ENCODE results near the gene GRAP2. TPM values are rescaled to one million over a fixed set of nuclear protein-coding genes. Genes with fewer than 3 reads are reported as not detected.

GRAP2 gene
- total and polyA plus RNA-seq, 10 of the 15 experiments (the other 5 are each of a cell fraction or from before 2014, with no cell fraction given), result 3.3 to 79.1 (median 59.6) TPM

DNA sequence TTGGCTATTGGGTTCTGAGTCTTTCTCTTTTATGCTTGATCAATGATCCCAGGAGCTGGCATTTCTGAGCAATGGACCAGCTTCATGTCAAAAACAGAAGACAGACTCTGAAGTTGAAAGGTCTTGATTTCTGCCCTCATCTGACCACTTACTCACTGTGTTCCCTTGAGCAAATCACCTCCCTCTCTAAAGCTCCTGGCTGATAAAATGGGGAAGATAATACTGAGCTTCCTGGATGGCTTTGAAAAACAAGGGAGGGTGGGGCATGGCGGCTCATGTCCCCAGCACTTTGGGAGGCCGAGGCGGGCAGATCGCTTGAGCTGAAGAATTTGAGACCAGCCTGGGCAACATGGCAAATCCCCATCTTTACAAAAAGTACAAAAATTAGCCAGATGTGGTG is 100.2 kb downstream of the GRAP2 start:
- TF ChIP-seq NFYB (IDR thresholded peaks at IDR 0.05; ENCODE audit: insufficient read depth, low read depth, low read length), result no peak
- no peak for TF ChIP-seq POLR2AphosphoS2 (IDR thresholded peaks at IDR 0.05; ENCODE audit: low read depth, low read length)
- no peak for TF ChIP-seq NFXL1 (IDR thresholded peaks at IDR 0.05; ENCODE audit: borderline replicate concordance)
- no peak for TF ChIP-seq ASH2L (IDR thresholded peaks at IDR 0.05; ENCODE audit: borderline replicate concordance, low read depth)
- TF ChIP-seq, protein P1, sequence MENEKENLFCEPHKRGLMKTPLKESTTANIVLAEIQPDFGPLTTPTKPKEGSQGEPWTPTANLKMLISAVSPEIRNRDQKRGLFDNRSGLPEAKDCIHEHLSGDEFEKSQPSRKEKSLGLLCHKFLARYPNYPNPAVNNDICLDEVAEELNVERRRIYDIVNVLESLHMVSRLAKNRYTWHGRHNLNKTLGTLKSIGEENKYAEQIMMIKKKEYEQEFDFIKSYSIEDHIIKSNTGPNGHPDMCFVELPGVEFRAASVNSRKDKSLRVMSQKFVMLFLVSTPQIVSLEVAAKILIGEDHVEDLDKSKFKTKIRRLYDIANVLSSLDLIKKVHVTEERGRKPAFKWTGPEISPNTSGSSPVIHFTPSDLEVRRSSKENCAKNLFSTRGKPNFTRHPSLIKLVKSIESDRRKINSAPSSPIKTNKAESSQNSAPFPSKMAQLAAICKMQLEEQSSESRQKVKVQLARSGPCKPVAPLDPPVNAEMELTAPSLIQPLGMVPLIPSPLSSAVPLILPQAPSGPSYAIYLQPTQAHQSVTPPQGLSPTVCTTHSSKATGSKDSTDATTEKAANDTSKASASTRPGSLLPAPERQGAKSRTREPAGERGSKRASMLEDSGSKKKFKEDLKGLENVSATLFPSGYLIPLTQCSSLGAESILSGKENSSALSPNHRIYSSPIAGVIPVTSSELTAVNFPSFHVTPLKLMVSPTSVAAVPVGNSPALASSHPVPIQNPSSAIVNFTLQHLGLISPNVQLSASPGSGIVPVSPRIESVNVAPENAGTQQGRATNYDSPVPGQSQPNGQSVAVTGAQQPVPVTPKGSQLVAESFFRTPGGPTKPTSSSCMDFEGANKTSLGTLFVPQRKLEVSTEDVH (IDR thresholded peaks at IDR 0.05; ENCODE audit: low read depth, partially characterized antibody), result no peak
- no peak for TF ChIP-seq NR2C2 (IDR thresholded peaks at IDR 0.05; ENCODE audit: borderline replicate concordance, control insufficient read depth, insufficient read length, low read depth)
- TF ChIP-seq HDGF (IDR thresholded peaks at IDR 0.05), result no peak
- TF ChIP-seq SMARCA5 (IDR thresholded peaks at IDR 0.05), result no peak
- TF ChIP-seq CBX5 (IDR thresholded peaks at IDR 0.05; ENCODE audit: low read depth), result no peak
- no peak for TF ChIP-seq SREBF1 (IDR thresholded peaks at IDR 0.05; ENCODE audit: low read length)
- TF ChIP-seq TAF1 (IDR thresholded peaks at IDR 0.05; ENCODE audit: borderline replicate concordance, low read depth, low read length), result no peak
- no peak for TF ChIP-seq BACH1 (IDR thresholded peaks at IDR 0.05; ENCODE audit: borderline replicate concordance)
- TF ChIP-seq SMC3 (IDR thresholded peaks at IDR 0.05; ENCODE audit: borderline replicate concordance, low read length), result no peak
- no peak for TF ChIP-seq POU2F2 (IDR thresholded peaks at IDR 0.05; ENCODE audit: borderline replicate concordance, low read depth, low read length)
- TF ChIP-seq EP300 (IDR thresholded peaks at IDR 0.05; ENCODE audit: borderline replicate concordance in 1 of 2, control insufficient read depth in 1 of 2, low read depth in 2 of 2, low read length in 2 of 2), result no peak
- no peak for TF ChIP-seq ZZZ3 (IDR thresholded peaks at IDR 0.05; ENCODE audit: control insufficient read depth, insufficient read length, low read depth)
- TF ChIP-seq, protein P2, sequence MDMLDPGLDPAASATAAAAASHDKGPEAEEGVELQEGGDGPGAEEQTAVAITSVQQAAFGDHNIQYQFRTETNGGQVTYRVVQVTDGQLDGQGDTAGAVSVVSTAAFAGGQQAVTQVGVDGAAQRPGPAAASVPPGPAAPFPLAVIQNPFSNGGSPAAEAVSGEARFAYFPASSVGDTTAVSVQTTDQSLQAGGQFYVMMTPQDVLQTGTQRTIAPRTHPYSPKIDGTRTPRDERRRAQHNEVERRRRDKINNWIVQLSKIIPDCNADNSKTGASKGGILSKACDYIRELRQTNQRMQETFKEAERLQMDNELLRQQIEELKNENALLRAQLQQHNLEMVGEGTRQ (IDR thresholded peaks at IDR 0.05; ENCODE audit: borderline replicate concordance, low read depth, low read length), result no peak
- no peak for TF ChIP-seq CEBPB (IDR thresholded peaks at IDR 0.05; ENCODE audit: borderline replicate concordance in 1 of 2, low read depth in 2 of 2, low read length in 2 of 2)
- Histone ChIP-seq H2AFZ (ENCODE audit: control insufficient read depth, low read depth, low read length) (no peak overlapping the region), H3K27me3 (replicated peaks in 1 of 2; ENCODE audit: control insufficient read depth in 2 of 2, insufficient read depth in 2 of 2, low read length in 1 of 2) (peaks cover 2 to 9% of the 10 kb centered on the region in 2 experiments; a peak in 3 of 4 replicates), H3K4me1 (ENCODE audit: control insufficient read depth, insufficient read depth, low read length) (no peaks in the 10 kb centered on the region), H4K20me1 (ENCODE audit: control insufficient read depth, insufficient read depth) (no peaks in the 10 kb centered on the region), H3K4me3 (no peak overlapping the region), H3K4me2 (ENCODE audit: control insufficient read depth, insufficient read depth) (no peak overlapping the region), H3K9me3 (replicated peaks; ENCODE audit: control insufficient read depth, insufficient read depth, low read length) (no peaks in the 10 kb centered on the region), H3K27ac (ENCODE audit: control insufficient read depth, insufficient read depth) (no peak overlapping the region), H3K36me3 (ENCODE audit: control insufficient read depth in 2 of 2, insufficient read depth in 2 of 2, low read length in 1 of 2) (no peaks in the 10 kb centered on the region), H3K79me2 (ENCODE audit: control insufficient read depth, insufficient read depth, low read length) (no peaks in the 10 kb centered on the region), H3K9ac (ENCODE audit: control insufficient read depth, insufficient read depth, low read length) (no peak overlapping the region)
- WGBS (ENCODE audit: insufficient coverage, insufficient replicate concordance, low lambda C conversion rate, missing lambda C conversion rate), result 75% methylated on average over 4 of the region's 4 CpGs
- ChIA-PET CTCF (interaction anchor here (2.9 kb wide), 1 partner anchor 23 kb away, joined by 16 read pairs; no protein-coding TSS in a partner anchor), SMC1A (ENCODE audit: uncharacterized antibody, unreplicated experiment) (interaction anchor here (0.9 to 1.0 kb wide), 3 partner anchors 43 to 92 kb away, joined by 3 to 4 read pairs (median 3); no protein-coding TSS in a partner anchor), POLR2A (no interaction called here), RAD21 (ENCODE audit: unreplicated experiment) (interaction anchor here (1.1 kb wide), 1 partner anchor 68 kb away, joined by 3 read pairs; no protein-coding TSS in a partner anchor)
- in situ Hi-C loops (cut with MboI) (no loop called here), intact Hi-C loops (cut with micrococcal nuclease; ENCODE audit: unreplicated experiment) (no loop called here)
- DNase-seq (ENCODE audit: low read depth, low spot score) (no peak), FAIRE-seq (no peak), ATAC-seq (no peak)
- no TSS peak for BruUV-seq (replicated peaks)
